ENCODE results near the gene SRGAP3.

The SRGAP3 gene

DNA sequence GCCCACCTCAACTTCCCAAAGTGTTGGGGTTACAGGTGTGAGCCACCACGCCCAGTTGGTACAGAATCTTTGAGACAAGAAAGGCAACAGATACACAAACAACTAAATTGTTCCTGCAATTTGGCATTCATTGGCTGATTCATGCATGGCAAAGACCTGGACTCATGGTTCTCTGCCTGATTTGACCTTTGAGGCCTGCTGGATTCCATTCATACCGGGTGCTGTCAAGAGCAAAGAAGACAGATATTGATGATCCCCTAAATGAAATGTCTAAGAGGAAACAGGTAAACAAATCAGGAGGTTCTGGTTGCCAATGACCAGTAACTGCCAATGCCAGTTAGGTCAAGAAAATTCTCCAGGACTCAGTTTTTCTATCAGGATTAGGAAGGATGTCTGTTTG is 242.2 kb downstream of the SRGAP3 start:
- DNase-seq, result no peak

DNA sequence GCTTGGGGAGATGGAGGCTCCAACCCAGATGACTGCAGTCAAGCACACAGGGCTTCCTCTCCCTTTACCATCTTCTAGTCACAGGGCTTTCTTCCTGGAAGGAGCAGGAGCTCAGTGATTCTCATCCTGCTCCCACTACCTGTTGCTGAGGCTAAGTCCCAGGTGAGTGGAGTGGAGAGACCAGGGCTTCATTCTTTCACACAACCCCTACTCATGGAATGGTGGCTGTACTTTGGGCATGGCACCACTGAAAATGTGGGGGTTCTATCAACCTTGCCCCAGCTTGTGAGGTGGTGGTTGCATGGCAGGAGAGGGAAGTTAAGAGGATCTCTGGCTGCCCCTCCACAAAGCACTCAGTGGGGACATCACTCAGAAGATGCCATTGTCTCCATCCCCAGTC is 249.4 kb downstream of the SRGAP3 start:
- DNase-seq, result no peak

DNA sequence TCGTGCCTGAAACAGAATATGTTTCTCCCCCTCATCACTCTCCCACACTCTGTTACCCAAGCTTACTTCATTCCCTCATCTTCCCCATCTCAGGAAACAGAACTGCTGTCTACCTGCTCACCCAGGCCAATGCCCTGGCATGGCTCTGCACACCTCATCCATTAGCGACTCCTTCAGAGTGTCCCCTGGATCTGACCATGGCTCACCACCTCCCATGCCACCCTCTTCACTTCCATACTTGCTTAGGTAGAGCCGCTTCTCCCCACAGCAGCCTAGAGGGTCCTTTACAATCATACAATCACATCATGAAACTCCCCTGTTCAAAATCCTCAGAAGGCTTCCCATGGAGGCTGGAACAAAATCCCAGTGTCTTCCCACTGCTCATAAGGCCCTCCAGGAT is 252.3 kb downstream of the SRGAP3 start:
- DNase-seq, result no peak

DNA sequence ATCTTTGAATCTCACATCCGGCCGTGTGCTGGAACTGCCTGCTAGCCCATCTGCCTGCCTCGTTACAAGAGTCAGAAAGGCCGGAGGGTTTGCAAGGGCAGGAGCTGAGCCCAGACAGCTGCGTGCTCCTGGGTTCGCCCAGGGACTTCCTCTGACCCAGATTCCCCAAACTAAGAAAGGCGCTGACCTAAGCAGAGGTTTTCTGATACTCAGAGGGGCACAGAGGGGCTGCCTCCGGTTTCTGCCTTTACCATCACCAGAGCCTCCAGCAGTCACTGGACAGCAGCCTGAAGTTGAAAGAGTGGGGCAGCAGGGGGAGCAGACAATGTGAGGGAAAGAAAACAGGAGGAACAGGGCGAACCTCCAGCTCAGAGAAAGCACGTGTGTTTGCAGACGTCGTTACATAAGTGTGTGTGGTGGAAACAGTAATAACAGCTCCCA is 252.7 kb downstream of the SRGAP3 start:
- no peak for DNase-seq

DNA sequence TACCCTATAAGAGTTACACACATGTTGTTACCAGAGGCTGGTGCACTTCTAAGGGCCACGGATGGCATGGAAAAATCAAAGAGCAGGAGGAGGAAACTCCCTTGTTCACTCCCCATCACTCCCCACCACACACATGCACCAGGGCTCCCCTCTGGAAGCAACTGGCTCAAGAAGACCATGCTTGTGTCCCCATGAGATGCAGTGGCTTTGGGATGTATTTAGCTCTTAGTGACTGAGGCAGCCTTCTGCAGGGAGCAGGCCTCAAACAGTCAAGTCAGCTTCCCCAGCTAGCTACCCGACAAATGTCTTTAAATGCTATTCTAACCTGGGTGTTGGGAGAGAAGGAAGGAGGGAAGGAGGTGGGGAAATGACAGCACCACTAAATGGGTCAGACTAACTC is 253.2 kb downstream of the SRGAP3 start:
- DNase-seq, result no peak

DNA sequence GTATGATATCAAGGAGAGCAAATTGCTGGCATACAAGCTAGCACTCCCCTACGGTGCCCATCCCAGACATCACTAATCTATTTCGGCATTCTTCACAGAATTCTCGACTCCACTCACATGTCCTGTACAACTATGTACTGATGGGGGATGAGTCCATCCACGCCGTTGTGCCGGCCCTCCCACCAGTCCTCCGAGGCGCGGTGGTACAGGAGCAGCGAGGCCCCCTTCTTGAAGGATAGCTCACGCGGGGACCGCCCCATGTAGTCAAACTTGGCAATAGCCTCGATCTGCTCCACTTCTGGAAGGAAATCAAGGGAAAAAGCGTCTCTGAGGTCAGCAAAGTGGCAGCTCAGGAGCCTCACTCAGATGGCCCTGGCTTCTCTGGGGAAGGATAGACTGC is 255.2 kb downstream of the SRGAP3 start:
- DNase-seq, result no peak

DNA sequence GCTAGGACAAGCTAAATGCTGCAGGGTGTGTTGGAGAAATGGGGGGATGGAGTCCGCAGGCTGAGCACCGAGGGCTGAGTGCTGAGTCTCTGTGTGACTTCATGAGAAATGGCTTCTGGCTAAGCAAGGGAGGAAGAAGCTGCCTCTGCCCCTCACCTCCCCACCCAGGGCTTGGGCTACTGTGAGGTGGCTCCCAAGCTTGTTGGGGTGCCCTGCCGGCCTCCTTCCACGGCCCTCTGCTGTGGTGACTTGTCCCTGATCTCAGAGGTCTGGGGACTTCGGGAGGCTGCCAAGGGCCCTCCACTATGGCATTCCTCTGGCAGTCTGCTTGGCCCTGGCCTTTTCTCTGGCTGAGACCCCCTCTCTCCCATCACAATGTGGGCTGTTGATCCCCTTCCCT is 256.1 kb downstream of the SRGAP3 start:
- DNase-seq, result no peak

GRCh38 chr3:8992854-8993253 is 256.6 kb downstream of the SRGAP3 start:
- DNase-seq, result no peak

- DNase-seq, result no peak
These were observed 257.2 kb downstream of the SRGAP3 start for GRCh38 chr3:8992199-8992598.

GRCh38 chr3:8990266-8991215 is 258.9 kb downstream of the SRGAP3 start:
- DNase-seq, result no peak

DNA sequence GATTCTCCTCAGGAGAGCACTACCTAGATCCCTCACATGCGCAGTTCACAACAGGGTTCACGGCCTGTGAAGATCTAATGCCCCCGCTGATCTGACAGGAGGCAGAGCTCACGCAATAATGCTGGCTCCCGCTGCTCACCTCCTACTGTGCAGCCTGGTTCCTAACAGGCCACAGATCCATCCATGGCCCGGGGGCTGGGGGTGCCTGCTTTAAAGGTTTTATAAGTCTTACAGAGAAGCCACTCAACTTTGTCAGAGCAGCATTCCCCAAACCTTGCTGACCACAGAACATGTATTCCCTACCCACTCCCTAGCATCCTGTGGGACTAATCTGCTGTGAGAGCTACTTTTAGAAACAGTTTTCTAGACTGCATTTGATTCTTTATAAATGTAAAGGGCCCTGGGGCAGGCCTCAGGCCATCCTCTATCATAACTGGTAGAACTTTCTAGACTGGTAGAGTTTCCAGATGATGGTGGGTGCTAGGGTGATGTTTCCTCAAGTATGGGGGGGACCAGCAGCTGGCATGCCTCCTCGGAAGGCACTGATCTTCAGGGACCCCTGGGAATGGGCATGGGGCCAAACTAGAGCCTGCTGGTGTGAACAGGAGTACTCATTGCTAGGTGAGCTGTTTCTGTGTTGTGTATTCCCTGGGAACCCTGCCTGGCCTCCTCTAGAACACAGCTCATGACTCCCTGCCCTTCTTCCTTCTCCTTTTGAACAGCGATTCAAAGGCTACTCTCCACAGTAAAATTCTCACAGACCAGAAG is 260.5 kb downstream of the SRGAP3 start:
- no peak for DNase-seq

GRCh38 chr3:8988384-8988655 is 261.1 kb downstream of the SRGAP3 start:
- DNase-seq, result no peak

DNA sequence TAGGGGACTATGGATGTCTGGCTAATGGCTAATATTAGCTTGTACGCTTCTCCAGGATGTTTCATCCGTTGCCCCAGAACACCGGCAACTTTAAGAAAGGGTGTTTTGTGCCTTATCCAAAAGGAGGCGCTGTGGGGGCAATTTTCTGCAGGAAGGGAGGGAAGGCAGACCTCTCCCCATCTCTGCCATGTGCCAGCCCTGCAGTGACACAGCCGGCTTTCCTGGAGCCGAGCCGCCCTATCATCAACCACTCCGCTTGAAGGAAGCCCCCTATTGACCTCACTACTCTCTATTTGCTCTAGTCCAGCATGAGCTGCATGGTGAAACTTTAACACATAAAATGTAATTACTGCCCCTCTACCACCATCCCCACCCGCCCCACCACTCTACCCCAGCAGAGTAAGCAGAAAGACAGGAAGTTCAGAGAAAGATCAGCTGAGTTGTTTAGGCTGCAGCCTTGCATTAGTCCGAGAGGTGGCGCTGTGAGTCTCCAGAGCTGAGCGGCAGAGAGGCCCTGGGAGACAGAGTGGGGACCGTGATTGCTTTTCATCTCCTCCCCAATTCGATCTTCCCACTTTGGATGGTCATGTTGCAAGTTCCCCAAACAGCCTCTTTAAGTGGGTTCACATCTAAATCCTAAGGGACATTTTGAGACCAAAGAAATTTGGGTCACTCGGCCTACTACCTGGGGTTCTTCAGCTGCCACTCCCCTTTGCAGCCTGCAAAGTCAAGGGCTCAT is 261.6 kb downstream of the SRGAP3 start:
- DNase-seq, result no peak

- no peak for DNase-seq
These were observed 262.2 kb downstream of the SRGAP3 start for GRCh38 chr3:8987226-8987625.

DNA sequence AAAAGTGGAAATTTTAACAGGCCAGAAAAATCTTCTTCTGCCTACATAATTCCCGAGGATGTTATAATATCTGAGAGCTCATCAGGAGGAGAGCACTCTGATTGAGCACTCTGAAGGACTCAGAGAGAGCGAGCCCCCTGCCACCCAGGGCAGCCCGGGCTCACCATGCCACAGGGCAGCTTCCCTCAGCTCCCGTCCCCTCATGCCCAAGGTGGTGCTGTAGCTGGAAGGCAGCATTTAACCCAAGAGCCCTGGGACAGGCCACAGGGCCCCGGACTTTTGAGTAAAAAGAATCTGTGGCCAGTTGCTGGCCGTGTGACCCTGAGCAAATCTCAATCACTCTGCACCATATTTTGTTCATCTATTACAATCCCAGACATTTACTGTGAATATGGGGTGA is 262.7 kb downstream of the SRGAP3 start:
- DNase-seq, result no peak

- DNase-seq, result no peak
These were observed 263.6 kb downstream of the SRGAP3 start for GRCh38 chr3:8985876-8986275.

- no peak for DNase-seq
These were observed 264.0 kb downstream of the SRGAP3 start for GRCh38 chr3:8985411-8985831.

DNA sequence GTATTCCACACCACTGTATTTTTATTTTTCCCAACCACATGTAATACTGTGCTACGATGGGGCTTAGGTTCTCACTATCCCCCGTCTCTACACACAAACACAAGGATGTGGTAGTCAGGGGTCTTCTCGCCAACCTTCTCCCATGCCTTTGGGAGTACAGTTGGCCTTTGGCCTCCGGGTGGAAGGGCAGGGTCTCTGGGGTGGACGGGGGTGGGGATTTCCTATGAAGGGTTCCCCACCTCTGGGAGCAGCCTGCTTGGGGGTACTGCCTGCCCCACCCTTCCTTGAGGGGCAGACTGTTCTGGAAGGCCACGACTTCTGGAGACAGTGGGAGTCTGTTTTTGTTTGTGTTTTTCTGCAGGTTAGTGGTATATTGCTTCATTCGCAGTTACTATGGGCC is 264.9 kb downstream of the SRGAP3 start:
- no peak for DNase-seq

DNA sequence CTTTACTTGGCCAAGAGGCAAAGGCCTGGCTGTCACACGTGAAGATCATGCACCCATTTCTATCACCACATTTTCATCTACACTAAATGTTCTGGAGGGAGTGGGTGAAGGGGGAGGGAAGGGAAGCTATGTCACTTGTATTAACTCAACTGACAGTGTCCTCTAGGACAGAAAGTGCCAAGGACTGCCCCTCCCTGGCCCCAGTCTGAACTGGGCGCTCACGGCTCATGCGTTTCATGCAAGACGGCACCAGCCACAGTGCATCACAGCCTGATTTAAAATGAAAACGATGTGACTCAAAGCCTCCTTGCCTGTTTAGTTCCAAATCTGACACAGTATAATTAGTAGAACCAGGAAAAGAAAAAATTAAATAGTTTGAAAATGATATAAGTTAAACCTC is 265.4 kb downstream of the SRGAP3 start:
- no peak for DNase-seq

DNA sequence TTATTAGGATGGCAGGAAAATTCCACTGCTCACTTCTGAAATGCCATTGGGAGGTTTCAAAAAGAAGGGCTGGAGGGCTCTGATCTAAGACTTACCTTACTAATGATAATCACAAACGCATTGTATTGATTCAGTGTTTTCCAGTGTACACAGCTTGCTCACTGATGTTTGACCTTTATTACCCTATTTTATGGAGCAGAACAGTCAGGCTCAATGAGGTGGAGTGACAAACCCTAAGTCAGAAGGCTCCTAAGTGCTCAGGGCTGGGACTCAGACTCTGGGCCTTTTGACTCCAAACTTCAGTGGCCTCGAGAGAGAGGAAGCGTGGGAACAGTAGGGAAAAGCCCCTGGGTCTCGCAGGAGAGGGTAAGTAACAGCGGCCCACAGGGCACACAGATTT is 265.9 kb downstream of the SRGAP3 start:
- DNase-seq, result no peak

DNA sequence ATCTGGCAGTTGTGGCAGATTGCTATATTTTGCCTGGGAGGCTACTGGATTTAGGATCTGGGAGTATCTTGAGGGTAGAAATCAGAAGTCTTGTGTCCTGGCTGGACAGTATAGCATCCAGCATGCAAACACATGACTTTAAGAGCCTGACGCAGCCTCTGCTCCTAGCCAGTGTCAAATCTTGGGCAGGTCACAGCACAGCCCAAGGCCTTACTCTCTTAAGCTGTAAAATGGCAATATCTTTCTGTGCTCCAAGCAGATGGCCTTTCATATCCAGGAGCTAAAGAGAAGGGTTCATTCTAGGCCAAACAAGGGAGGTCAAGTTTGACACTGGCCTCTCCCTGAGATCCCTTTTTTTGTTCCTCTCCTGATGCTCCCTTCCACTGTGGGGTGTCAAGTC is 266.4 kb downstream of the SRGAP3 start:
- DNase-seq, result no peak

DNA sequence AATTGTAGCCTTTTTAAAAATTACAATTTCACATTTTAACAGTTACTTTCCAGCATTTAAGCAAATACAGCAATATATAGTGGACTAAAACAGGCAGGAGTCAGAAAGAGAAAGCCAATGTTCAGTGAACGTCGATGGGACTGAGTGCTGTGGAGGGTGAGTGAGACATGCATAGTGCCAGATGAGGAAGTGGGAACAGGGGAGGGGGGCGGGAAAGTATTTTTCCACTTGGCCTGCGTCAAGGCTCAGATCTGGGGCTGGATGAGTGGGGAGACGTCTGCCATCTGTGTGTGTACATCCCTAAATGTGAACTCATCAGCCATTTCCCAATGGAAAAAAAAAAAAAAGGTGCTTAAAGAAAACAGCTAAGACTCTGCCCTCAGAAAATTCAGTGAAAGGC is 266.9 kb downstream of the SRGAP3 start:
- DNase-seq, result no peak

DNA sequence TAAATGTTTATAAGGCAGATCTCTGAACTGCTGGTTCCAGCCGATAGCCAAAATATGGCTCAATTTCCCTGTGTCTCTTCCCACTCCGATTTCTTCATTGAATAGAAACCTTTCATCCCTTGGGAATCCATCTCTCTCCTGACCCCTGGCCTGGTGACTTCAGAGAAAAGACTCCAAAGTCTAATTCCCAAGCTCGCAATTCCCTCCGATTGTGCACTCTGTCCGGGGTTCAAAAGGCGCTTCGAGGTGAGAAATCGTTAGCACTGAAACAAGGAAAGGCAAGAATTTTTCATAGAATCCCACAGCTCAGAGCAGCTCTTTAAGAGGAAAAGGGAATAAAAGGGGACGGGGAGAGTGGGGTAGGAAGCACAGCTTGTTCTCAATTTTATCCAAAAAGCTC is 267.7 kb downstream of the SRGAP3 start:
- DNase-seq, result no peak

DNA sequence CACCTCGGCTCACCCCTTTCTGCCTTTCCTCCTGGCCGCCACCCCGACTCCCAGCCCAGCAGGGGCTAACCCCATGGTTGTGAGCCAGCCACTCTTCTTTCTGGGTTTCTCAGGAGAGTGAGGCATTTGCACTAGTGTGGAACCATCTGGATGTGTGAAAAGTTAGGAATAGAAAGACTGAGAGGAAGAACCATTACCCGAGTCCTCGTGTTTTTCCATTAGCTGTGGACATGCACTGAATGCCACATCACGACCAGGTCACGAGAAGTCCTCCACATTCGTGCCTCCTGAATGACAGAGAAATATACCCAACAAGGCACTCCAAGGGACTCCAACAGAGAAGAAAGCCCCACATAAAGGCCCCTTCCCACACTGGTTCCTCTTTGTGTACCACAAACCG is 268.1 kb downstream of the SRGAP3 start:
- DNase-seq, result no peak

All from cortex of kidney (tissue), 1 donor.